Right lobe of liver (tissue), 6 donors: ENCODE measurements around the gene KANSL1L. TPM values are rescaled to one million over a fixed set of nuclear protein-coding genes. Genes with fewer than 3 reads are reported as not detected.
A peak's percentile ranks its signal among the peaks of the same experiment; 100 is the strongest.

Experiments used
- ATAC-seq, 4 donors: fragments of 200-7000 bp; cut with Tn5 transposase; one replicate each; pipeline ENCODE4 v1.9.1; 2020; ENCODE audit warnings: mild to moderate bottlenecking in 4 of 4, moderate library complexity in 4 of 4
- DNase-seq, 3 donors: peaks; one replicate each; pipeline ENCODE4 v3.0.0-alpha.2; 2020
- H3K27ac ChIP-seq, 3 donors: fragments of 200-600 bp; one replicate each; pipeline ENCODE4 v1.8.0; 2022
- H3K27me3 ChIP-seq, 2 donors: fragments of 200-600 bp; one replicate each; pipeline ENCODE4 v1.8.0; 2022
- H3K36me3 ChIP-seq, 4 donors: fragments of 200-600 bp; sonication (generic) in 1 of 4; one replicate each; pipeline versions ENCODE4 v1.5.1 to v1.8.0; 2017 to 2022; ENCODE audit warnings: control low read depth in 1 of 4
- H3K4me1 ChIP-seq, 4 donors: fragments of 200-600 bp; sonication (generic) in 1 of 4; one replicate each; pipeline versions ENCODE4 v1.5.1 to v1.8.0; 2017 to 2022; ENCODE audit warnings: control low read depth in 1 of 4
- H3K4me3 ChIP-seq, 3 donors: fragments of 200-600 bp; one replicate each; pipeline ENCODE4 v1.8.0; 2022
- H3K9me3 ChIP-seq, 4 donors: fragments of 200-600 bp; sonication (generic) in 1 of 4; one replicate each; pipeline versions ENCODE4 v1.5.1 to v1.8.0; 2017 to 2022; ENCODE audit warnings: control low read depth in 1 of 4
- CTCF ChIP-seq, 4 donors: fragments of 200-600 bp in 3 of 4; fragments of 450-650 bp in 1 of 4; IDR thresholded peaks; one replicate each; pipeline versions ENCODE4 v1.5.1 to v1.8.0; 2016 to 2022; ENCODE audit warnings: antibody characterized with exemption in 4 of 4, mild to moderate bottlenecking in 2 of 4
- POLR2A ChIP-seq: fragments of 450-650 bp; IDR thresholded peaks from one replicate; pipeline ENCODE4 v1.6.1; 2017; ENCODE audit warnings: antibody characterized with exemption, mild to moderate bottlenecking
- WGBS: methylation state at CpG from one replicate; pipeline ENCODE4 v1.1.6; 2018; ENCODE audit warnings: low coverage, low lambda C conversion rate; ENCODE audit not compliant: insufficient coverage; ENCODE audit errors: missing lambda C conversion rate; 5-methylcytosine and 5-hydroxymethylcytosine counted together
- intact Hi-C, 2 donors: fragments of 100-400 bp; cut with DNase I; formaldehyde crosslinking; loops; one replicate each; pipeline versions ENCODE4 v1.11.2 to v1.14.1; 2022
- total RNA-seq, 6 experiments: library from RNA; depleted of rRNA in 2 of 6; stranded (reverse); fragments of >200 nt in 2 of 6; fragmentation: NEBNext Ultra II Directional in 3 of 6; extraction: Animal tissue kit (Norgen Biotek cat#: 25700) in 3 of 6; gene quantifications; one replicate each; pipeline versions ENCODE4 v1.1.0 to v1.2.4, GENCODE V29; 2016 to 2023
- donor health status: DM: no; HTN: yes; CAD: no.
- donor health status: DM: no; HTN: no; CAD: no.
- donor health status: DM: no; HTN: no; CAD: no.
- donor health status: DM: no; HTN: yes; CAD: no.
- donor health status: DM: no; HTN: yes; CAD: no.

Gene KANSL1L
- total RNA-seq, 6 experiments from 2014 or later, result 7.1 to 19.1 (median 11.1) TPM

DNA sequence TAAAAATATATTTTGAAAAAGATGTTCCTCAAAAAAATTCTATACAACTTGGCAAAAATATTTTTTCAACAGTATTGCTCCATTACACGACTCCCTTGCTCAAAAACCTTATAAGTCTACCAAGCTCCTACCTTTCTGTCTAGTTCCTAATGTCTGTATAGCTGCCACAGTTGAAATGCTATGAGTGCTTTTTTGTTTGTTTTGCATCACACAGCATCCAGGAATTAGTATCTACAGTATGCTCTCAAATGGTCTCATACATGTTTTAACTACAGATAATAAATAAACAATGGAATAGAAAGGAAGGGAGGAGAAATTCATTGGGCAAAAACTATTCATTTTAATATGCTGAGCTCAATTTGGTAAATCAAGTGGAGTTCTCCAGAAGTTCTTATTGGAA, 36.7 kb upstream of the KANSL1L start:
- H3K4me3 ChIP-seq, result no peak overlapping the region
- DNase-seq, result no peak
- no peaks in the 10 kb centered on the region for H3K9me3 ChIP-seq
- ATAC-seq, result no peak
- intact Hi-C loops, result loop anchor here in 1 of 2 donors (10.0 kb wide), 1 partner anchor 223 kb away; no protein-coding TSS in a partner anchor
- peaks cover 0 to 12% (median 1%) of the 10 kb centered on the region in 4 donors for H3K36me3 ChIP-seq
- H3K4me1 ChIP-seq, result no peaks in the 10 kb centered on the region
- no peak overlapping the region for H3K27ac ChIP-seq
- H3K27me3 ChIP-seq, result no peaks in the 10 kb centered on the region
- TF ChIP-seq POLR2A, result no peak
- TF ChIP-seq CTCF (IDR thresholded peaks at IDR 0.05), result no peak
- WGBS, result 84% methylated on average over 1 of the region's 1 CpG

DNA sequence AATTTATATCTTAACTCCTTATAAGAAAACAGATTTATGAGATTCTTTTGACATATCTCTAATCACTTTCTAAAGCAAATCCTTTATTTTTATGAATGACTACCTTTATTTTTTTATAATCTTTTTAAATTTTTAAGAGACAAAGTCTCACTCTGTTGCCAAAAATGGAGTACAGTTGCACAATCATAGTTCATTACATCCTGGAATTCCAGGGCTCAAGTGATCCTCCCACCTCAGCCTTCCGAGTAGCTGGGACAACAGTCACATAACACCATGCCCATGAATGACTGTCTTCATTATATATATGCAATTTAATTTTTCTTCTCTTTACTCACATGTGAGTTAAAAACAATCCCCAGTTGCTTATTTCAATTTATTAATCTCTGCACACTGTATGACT, 32.3 kb upstream of the KANSL1L start:
- intact Hi-C loops, result loop anchor here in 1 of 2 donors (10.0 kb wide), 1 partner anchor 219 kb away; no protein-coding TSS in a partner anchor

GRCh38 chr2:210203147-210203546, 31.9 kb upstream of the KANSL1L start:
- Histone ChIP-seq H3K9me3 (no peaks in the 10 kb centered on the region), H3K4me1 (no peaks in the 10 kb centered on the region), H3K27ac (no peak overlapping the region), H3K4me3 (no peak overlapping the region), H3K36me3 (peaks cover 0 to 11% (median 1%) of the 10 kb centered on the region in 4 donors), H3K27me3 (no peaks in the 10 kb centered on the region)
- no peak for DNase-seq
- WGBS, result 77% methylated on average over 1 of the region's 1 CpG
- intact Hi-C loops, result loop anchor here in 1 of 2 donors (10.0 kb wide), 1 partner anchor 218 kb away; no protein-coding TSS in a partner anchor
- ATAC-seq, result no peak
- TF ChIP-seq POLR2A, result no peak
- TF ChIP-seq CTCF (IDR thresholded peaks at IDR 0.05), result no peak

More for the DNA sequence above, 32.3 kb upstream of the KANSL1L start:
- DNase-seq (no peak), ATAC-seq (no peak)
- WGBS, result 25% methylated on average over 1 of the region's 1 CpG
- no peaks in the 10 kb centered on the region for H3K9me3 ChIP-seq
- no peaks in the 10 kb centered on the region for H3K27me3 ChIP-seq
- no peak overlapping the region for H3K4me3 ChIP-seq
- TF ChIP-seq POLR2A (no peak), CTCF (IDR thresholded peaks at IDR 0.05) (no peak)
- no peaks in the 10 kb centered on the region for H3K4me1 ChIP-seq
- peaks cover 0 to 11% (median 1%) of the 10 kb centered on the region in 4 donors for H3K36me3 ChIP-seq
- H3K27ac ChIP-seq, result no peak overlapping the region

DNA sequence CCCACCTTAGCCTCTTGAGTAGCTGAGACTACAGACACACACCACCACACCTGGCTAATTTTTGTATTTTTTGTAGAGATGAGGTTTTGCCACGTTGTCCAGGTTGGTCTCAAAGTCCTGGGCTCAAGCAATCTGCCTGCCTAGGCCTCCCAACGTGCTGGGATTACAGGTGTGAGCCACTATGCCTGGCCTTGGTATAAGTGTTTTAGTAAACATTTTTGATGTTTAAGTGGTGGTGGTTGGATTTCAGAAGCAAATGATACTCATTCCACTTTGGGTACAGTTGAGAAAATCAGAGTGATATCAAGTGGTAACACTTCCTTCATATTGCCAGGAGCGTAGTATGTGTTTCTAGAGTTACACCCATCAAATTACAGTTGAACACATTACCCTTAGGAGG, 28.6 kb upstream of the KANSL1L start:
- Histone ChIP-seq H3K36me3 (peaks cover 0 to 11% (median 0%) of the 10 kb centered on the region in 4 donors), H3K9me3 (no peaks in the 10 kb centered on the region), H3K4me1 (peaks cover 0 to 5% (median under 1%) of the 10 kb centered on the region in 4 donors), H3K4me3 (no peak overlapping the region), H3K27ac (no peak overlapping the region), H3K27me3 (no peaks in the 10 kb centered on the region)
- DNase-seq (no peak), ATAC-seq (peak in 1 of 4 donors; percentile 8)
- intact Hi-C loops, result loop anchor here (5.0 to 10.0 kb wide), 3 partner anchors 125 to 223 kb away; no protein-coding TSS in a partner anchor
- WGBS, result 70% methylated on average over 3 of the region's 3 CpGs
- TF ChIP-seq POLR2A, result no peak
- no peak for TF ChIP-seq CTCF (IDR thresholded peaks at IDR 0.05)
